Stimulated activated CD8-positive, alpha-beta memory T cell treated with anti-CD3 and anti-CD28 coated beads, Interleukin-2, amount 100 ng/mL, for 48 hours (primary cell): ENCODE data around the gene GTF2I.
"Not testable (repeated sequence)": the region's sequence is repeated elsewhere in the genome, so short reads cannot be mapped to it uniquely, and the experiment has no call there.

Source experiments
- DNase-seq, 2 donors: peaks; one replicate each; pipeline ENCODE4 v3.0.0-alpha.2; 2020; ENCODE audit warnings: low read depth in 2 of 2

The GTF2I gene

DNA sequence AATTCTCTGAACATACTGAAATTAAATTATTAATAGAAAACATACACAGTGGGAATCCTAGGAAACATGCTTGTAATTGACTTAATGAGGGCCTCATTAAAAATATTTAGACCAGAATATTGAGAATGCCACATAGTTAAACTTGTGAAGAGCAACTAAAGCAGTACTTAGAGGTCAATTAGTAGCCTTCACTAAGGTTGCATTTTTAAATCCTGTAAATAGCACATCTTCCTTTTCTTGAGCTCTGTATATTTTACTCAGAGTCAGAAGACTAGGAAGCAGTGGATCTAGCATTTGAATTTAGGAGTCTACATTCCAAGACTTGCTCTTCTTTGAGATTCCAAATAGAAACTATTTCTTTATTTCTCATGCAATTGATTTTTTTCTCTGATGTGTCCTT, 56.0 kb downstream of the GTF2I start:
- no peak for DNase-seq

DNA sequence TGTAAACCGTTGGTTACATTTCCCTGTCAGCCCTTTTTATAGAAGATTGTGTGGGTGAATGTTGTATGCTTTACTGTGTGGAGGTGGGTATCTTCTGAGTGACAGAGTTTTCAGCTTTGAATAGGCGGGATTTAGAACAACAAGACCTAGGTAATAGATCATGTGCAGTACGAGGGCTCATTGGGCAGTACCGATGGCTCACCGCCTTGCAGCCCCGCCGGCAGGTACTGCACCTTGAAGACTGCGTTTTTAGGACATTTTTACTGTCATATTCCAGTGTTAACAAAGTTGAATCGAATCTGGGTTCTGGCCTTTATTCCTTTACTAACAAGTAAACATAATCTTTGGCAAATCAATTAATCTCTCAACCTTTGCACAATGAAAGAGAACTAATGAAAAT, 60.4 kb downstream of the GTF2I start:
- no peak for DNase-seq

GRCh38 chr7:74718336-74718735, 60.8 kb downstream of the GTF2I start:
- DNase-seq: no peak

- DNase-seq: no peak
Measured at GRCh38 chr7:74722153-74722552, 64.6 kb downstream of the GTF2I start.

GRCh38 chr7:74725840-74726239, 68.3 kb downstream of the GTF2I start:
- DNase-seq: no peak

DNA sequence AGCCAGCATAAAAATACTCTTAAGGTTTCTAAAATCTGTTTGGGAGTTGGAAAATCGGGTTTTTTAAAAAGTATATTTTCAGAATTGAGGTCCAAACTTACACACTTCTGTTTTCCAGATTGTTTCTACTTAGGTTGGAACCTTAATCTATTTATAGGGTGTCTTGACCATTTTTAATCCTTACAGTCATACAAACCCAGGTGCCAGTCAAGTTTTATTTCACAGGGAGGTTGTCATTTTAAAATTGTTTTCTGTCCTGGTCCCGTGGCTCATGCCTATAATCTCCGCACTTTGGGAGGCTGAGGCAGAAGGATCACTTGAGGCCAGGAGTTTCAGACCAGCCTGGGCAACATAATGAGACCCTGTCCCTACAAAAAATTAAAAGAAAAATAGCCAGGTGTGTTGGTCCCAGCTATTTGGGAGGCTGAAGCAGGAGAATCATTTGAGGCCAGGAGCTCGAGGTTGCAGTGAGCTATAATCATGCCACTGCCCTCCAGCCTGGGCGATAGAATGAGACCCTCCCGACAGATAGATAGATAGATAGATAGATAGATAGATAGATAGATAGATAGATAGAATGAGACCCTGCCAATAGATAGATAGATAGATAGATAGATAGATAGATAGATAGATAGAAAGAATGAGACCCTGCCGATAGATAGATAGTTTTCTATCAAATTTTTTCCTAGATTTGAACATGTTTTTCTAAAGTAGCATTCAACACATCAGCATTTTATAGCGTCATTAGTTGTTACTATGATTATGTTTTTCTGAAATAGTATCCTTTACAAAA, 69.0 kb downstream of the GTF2I start:
- no peak for DNase-seq

DNA sequence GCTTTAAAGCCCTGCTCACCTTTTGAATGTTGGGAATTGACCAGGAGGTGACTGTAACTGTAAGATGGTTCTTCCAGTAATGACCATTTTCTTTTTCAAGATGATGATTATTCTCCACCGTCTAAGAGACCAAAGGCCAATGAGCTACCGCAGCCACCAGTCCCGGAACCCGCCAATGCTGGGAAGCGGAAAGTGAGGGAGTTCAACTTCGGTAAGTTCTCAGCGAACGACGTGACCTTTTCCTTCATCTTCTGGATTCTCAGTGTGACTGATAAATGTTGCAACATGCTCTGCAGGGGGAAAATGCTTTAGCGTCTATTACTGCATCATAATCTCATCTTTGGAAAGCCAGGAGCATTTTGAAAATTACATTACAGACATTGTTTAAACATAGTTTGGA, 71.2 kb downstream of the GTF2I start:
- DNase-seq: not testable (repeated sequence)

GRCh38 chr7:74730186-74730585, 72.7 kb downstream of the GTF2I start:
- not testable (repeated sequence) for DNase-seq

DNA sequence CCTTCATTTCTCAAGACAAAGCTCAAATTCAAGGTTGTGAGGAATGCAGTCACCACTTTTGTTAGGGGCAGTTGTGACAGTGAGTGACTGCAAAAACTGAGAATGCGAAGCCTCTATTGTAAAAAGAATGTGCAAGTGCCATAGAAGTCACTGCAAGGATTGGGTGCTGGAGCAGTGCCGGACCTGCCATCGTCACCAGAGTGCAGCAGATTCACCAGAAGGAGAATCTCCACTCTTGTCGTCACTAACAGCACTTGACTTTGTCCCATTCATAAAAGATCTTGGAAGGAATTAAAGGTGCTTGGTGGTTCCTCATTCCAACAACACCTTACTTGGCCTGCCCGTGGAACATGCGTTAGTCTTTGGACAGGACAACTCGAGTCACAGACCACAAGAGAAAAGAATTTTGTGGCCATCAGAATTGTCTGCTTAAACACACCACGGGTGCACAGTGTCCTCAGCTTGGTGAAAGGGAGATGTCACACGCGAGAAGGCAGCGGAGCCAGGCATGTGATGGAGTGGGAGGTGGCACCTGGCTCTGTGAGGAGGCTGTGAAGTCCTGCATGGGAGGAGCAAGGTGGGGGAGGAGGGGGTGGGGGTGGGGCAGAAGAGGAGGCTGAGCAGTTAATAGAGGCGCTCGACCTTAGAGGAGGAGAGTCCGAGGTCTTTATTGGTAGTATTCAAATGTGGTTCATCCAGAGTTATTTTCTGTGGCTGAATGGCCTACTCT, 82.6 kb downstream of the GTF2I start:
- DNase-seq: not testable (repeated sequence)

DNA sequence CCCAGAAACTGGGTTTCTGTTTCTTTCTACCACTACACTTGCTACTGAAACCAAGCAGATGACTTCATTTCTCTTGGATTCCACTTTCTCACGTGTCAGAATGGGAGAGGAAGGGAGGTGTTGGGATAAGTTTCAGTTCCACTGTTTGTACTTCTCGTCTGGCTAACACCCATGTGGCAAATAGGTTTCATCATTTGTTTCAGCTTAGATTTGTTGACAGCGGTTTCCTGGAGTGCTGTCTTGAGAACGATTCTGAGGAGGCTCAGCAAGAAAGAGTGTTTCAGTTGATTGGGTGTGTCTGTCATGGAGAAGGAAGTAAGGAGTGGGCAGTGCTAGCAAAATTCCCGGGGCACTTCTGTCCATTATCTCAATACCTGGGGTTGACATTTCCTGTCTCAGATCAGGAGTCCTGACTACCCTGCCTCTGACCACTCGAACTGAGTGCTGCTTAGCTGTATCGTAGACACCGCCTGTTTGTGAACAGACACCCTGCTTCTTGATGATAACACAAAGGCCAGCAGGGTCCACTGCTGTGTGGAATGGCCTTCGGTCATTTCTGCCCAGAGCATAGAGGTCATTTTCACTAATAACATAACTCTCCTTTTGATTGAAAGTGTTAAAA, 86.5 kb downstream of the GTF2I start:
- DNase-seq: not testable (repeated sequence)

- not testable (repeated sequence) for DNase-seq
Measured at GRCh38 chr7:74753921-74754482, 96.5 kb downstream of the GTF2I start.

DNA sequence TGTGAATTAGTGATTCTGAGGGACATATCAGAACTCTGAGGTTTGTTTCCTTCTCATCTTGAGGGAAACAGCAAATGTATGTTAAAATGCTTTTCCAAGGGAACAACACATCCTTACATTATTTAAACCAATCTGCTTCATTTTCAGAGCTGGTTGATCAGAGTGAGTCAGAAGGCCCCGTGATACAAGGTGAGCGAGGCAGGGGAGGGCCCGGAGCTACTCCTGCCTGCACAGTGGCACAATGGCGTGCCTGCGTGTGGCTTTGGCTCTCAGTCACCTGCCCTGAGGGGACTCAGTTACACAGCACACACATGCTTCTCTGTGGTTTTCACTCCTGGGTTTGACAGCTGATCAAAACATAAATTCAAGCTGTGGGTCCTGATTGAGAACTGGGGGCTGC, 99.2 kb downstream of the GTF2I start:
- DNase-seq: not testable (repeated sequence)

DNA sequence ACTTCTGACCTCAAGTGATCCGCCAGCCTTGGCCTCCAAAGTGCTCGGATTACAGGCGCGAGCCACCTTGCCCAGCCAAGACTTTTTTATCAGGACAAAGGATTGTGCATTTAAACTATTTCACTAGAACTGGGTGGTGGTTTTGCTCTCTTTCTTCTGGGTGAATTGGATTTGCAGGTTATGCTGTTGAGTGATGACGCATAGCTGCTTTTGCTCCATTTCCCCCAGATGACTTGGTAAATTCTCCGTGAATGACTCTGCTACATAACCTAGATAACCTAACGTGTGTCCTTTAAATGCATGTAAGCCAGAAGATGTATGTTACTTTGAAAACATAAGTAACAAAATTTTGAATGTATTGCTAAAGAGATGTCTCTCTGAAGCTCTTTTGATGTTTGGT, 100.8 kb downstream of the GTF2I start:
- not testable (repeated sequence) for DNase-seq

GRCh38 chr7:74758982-74759381, 101.5 kb downstream of the GTF2I start:
- DNase-seq: not testable (repeated sequence)

GRCh38 chr7:74765205-74765918, 107.8 kb downstream of the GTF2I start:
- not testable (repeated sequence) for DNase-seq

DNA sequence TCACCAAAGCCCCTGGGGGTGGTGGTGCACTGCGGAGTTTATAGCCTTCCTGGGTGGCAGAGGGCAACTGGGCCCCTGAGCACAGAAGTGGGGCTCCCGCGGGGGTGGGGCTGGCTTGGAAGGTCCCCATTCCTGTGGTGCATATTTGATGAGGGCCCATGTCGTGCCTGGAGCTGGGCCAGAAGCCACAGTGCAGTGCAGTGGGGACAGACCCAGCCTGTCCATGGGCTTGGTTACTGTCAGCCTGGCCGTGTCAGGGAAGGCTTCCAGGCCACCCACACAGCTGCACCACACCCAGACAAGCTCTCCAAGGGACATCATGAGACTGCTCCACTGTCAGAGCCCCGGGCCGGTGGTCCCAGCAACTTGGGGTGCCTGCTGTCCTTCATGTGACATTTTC, 109.0 kb downstream of the GTF2I start:
- not testable (repeated sequence) for DNase-seq

DNA sequence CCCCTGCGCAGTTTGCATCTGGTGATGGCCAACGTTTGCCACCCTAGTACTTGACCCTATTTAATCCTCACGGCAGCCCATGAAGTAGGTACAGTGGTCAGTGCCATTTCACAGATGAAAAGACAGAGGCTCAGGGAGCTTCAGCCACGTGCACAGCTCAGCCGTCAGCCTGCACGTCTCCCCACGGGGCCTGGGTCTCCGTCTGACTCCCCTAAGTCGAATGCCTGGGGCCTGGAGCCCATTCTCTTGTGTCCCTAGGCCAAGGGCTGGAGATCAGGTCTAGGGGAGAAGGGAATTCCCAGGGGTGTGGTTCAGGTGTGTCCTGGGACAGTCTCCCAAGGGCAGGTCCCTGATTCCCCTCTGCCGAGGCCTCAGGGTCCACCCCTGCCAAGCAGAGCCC, 109.5 kb downstream of the GTF2I start:
- DNase-seq: not testable (repeated sequence)

GRCh38 chr7:74770062-74770461, 112.5 kb downstream of the GTF2I start:
- DNase-seq: not testable (repeated sequence)

DNA sequence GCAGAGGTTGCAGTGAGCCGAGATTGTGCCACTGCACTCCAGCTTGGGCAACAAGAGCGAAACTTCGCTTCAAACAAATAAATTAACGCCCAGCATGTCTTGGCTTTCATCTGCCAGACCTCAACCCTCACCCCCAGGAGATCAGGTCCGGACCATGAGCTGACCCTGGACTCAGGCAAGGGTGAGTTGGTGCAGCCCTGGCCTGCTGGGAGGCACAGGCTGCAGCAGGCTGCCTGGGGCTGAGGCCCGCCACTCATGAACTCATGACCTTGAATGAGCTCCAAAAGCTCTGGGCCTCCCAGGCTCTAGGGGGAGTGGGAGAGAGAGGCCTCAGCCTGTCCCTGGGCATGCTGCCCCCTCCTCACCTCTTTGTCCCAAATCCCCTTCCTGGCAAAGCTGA, 114.6 kb downstream of the GTF2I start:
- DNase-seq: not testable (repeated sequence)

GRCh38 chr7:74773760-74774750, 116.5 kb downstream of the GTF2I start, which contains the start of gene NCF1:
TSS of gene NCF1 (plus strand) at chr7:74774011. CDS start at chr7:74774032, 21 bp downstream.
- DNase-seq: not testable (repeated sequence)
